Measurements from ENCODE around the gene CLPTM1L.

The CLPTM1L gene

GRCh38 chr5:1325870-1326531 is 18.9 kb downstream of the CLPTM1L start:
- TF ChIP-seq ZFX (IDR thresholded peaks at IDR 0.05; ENCODE audit: borderline replicate concordance) = no peak
- TF ChIP-seq, protein P1, sequence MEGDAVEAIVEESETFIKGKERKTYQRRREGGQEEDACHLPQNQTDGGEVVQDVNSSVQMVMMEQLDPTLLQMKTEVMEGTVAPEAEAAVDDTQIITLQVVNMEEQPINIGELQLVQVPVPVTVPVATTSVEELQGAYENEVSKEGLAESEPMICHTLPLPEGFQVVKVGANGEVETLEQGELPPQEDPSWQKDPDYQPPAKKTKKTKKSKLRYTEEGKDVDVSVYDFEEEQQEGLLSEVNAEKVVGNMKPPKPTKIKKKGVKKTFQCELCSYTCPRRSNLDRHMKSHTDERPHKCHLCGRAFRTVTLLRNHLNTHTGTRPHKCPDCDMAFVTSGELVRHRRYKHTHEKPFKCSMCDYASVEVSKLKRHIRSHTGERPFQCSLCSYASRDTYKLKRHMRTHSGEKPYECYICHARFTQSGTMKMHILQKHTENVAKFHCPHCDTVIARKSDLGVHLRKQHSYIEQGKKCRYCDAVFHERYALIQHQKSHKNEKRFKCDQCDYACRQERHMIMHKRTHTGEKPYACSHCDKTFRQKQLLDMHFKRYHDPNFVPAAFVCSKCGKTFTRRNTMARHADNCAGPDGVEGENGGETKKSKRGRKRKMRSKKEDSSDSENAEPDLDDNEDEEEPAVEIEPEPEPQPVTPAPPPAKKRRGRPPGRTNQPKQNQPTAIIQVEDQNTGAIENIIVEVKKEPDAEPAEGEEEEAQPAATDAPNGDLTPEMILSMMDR (IDR thresholded peaks at IDR 0.05) = no peak
- H3K27ac ChIP-seq = peak overlapping the region; percentile 66

DNA sequence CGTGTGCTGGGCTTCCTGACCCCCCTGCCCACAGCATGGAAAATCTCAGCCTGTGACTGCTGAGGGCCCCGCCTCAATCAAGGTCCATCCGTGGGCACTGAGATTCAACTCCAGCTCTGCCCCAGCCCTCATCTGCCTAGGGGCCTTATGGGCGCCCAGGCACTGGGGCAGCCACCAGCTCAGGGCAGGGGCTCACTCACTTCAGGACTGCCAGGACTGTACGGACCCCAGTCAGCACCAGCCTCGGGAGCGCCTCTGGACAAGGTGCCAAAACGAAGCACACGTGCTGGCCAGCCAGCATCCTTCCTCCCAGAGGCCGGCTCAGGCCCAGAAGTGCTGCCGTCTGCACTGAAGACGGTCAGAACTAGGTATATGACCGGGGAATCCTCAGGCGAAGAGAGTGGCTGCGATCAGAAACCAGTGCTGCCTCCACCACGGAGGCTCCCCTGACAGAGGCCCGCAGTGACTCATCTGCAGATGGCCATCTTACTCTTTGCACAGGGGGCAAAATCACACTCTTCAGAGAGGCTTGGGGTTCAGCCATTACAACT is 19.6 kb downstream of the CLPTM1L start:
- no peak for TF ChIP-seq ZFX (IDR thresholded peaks at IDR 0.05; ENCODE audit: borderline replicate concordance)
- TF ChIP-seq, protein P1 (IDR thresholded peaks at IDR 0.05) = no peak
- H3K27ac ChIP-seq = peak overlapping the region; percentile 66

GRCh38 chr5:1324719-1325190 is 20.1 kb downstream of the CLPTM1L start:
- no peak for TF ChIP-seq ZFX (IDR thresholded peaks at IDR 0.05; ENCODE audit: borderline replicate concordance)
- TF ChIP-seq, protein P1 (IDR thresholded peaks at IDR 0.05) = no peak
- no peak overlapping the region for H3K27ac ChIP-seq

- no peak overlapping the region for H3K27ac ChIP-seq
- no peak for TF ChIP-seq ZFX (IDR thresholded peaks at IDR 0.05; ENCODE audit: borderline replicate concordance)
- TF ChIP-seq, protein P1 (IDR thresholded peaks at IDR 0.05) = no peak
These were observed 20.6 kb downstream of the CLPTM1L start for GRCh38 chr5:1324301-1324700.

- no peak overlapping the region for H3K27ac ChIP-seq
- TF ChIP-seq ZFX (IDR thresholded peaks at IDR 0.05; ENCODE audit: borderline replicate concordance) = no peak
- TF ChIP-seq, protein P1 (IDR thresholded peaks at IDR 0.05) = no peak
These were observed 21.1 kb downstream of the CLPTM1L start for GRCh38 chr5:1323803-1324173.

DNA sequence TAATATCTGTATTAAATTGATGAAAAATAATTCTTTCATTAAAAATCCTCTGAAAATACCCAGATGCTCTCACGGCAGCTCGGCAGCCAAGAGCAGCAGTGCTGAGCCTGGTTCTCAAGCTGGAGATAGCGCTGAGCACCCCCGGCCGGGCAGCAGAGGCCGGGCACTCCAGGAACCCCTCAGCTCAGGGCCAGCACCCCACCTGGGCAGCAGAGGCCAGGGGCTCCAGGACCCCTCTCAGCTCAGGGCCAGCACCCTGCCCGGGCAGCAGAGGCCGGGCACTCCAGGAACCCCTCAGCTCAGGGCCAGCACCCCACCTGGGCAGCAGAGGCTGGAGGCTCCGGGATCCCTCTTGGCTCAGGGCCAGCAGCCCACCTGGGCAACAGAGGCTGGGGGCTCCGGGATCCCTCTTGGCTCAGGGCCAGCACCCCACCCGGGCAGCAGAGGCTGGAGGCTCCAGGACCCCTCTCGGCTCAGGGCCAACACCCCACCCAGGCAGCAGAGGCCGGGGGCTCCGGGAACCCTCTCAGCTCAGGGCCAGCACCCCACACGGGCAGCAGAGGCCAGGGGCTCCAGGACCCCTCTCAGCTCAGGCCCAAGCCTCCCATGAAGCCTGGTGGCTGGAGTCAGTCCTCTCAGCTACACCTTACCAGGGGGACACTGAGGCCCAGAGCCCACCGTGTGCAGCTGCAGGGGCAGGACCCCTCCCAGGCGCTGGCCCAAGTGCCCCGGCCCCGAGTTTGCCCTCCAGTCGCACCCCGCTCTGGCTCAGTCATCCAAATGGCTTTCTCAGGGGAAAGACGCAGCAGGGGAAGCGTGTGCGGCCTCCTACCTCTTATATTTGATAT is 21.7 kb downstream of the CLPTM1L start:
- no peak for TF ChIP-seq ZFX (IDR thresholded peaks at IDR 0.05; ENCODE audit: borderline replicate concordance)
- TF ChIP-seq, protein P1 (IDR thresholded peaks at IDR 0.05) = no peak
- no peak overlapping the region for H3K27ac ChIP-seq
